SU-DHL-6 (cell line): ENCODE measurements around the gene RRP1B.

ENCODE experiments used
- EZH2phosphoT487 ChIP-seq: fragments of 200-600 bp; sonication (generic), shearing (Covaris generic); conservative IDR thresholded peaks from 2 replicates; pipeline ENCODE4 v1.6.1; 2018; ENCODE audit warnings: mild to moderate bottlenecking, antibody characterized with exemption, low read length, moderate library complexity, mixed read lengths
- TF ChIP-seq, protein P1 (sequence below): fragments of 200-600 bp; sonication (generic); IDR thresholded peaks from one replicate; pipeline ENCODE4 v1.5.1; 2017; ENCODE audit warnings: antibody characterized with exemption, mild to moderate bottlenecking, low read length, moderate library complexity; ENCODE audit not compliant: insufficient read depth, poor library complexity, severe bottlenecking

DNA sequence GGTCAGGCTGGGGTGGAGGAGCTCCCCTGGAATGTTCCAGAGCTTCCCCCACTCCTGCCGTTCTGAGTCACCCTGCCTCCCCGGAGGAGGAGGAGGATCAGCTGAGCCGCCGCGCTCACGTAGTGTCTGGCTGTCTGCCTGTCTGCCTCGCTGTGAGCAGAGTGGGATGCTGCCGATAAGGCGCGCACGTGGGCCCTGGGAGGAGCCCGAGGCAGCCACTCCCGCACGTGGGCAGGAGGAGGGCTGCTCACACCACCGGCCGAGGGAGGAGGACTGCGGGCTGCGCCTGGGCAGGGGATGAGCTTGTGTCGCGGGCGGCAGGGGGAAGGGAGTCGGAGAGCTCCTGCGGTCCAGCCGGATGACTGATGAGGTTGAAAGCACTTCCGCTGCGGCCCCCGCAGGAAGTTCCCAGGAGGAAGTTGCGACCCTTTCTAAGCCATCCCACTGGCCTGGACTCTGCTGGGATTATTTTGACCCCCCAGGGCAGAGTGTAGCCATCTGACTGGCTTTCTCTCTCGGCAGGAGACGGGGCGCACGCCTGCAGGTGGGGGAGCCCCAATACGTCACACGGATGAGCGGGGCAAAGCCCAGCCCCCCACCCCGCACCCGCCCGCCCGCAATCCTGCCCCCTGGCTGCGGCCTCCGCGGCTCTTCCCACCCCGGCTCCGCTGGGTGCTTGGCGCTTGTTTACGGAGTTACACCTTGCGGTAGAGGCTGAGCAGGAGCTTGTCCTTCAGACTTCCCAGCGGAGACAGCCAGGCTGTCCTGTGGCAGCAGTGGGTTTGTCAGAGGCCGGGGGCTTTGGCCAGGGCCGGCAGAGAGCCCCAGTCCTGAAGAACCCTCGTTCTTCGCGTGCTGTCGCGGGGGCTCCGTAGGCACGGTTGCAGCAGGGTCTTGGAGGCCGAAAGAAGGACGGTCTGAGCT is 69.4 kb downstream of the RRP1B start:
- TF ChIP-seq, protein P1, sequence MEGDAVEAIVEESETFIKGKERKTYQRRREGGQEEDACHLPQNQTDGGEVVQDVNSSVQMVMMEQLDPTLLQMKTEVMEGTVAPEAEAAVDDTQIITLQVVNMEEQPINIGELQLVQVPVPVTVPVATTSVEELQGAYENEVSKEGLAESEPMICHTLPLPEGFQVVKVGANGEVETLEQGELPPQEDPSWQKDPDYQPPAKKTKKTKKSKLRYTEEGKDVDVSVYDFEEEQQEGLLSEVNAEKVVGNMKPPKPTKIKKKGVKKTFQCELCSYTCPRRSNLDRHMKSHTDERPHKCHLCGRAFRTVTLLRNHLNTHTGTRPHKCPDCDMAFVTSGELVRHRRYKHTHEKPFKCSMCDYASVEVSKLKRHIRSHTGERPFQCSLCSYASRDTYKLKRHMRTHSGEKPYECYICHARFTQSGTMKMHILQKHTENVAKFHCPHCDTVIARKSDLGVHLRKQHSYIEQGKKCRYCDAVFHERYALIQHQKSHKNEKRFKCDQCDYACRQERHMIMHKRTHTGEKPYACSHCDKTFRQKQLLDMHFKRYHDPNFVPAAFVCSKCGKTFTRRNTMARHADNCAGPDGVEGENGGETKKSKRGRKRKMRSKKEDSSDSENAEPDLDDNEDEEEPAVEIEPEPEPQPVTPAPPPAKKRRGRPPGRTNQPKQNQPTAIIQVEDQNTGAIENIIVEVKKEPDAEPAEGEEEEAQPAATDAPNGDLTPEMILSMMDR, result no peak
- TF ChIP-seq EZH2phosphoT487, result no peak
